ENCODE data around the gene CNTD1. TPM values are rescaled to one million over a fixed set of nuclear protein-coding genes. Genes with fewer than 3 reads are reported as not detected.

Gene CNTD1
- total RNA-seq, 1 donor from 2014 or later = 0.09 TPM

DNA sequence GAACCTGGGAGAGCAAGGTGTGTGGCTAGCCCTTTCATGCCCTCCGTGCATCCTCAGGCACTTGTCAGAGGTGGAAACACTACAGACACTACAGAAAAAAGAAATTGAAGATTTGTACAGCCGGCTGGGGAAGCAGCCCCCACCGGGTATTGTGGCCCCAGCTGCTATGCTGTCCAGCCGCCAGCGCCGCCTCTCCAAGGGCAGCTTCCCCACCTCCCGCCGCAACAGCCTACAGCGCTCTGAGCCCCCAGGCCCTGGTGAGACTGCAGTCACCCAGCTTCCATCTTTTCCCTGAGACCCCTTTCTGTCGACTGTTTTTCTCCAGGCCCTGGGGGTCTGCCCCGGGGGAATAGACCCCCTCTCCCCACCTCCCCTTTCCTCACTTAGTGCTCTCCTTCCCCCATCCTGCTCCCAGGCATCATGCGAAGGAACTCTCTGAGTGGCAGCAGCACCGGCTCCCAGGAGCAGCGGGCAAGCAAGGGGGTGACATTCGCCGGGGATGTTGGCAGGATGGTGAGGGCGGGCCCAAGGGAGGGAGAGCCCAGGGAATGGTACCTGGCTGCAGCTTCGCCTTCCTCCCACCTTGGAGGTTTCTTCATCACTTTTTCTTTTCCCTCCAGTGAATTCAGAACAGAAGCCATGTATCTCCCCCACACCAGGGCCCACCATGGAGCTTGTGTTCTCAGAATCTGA is 2.4 kb upstream of the CNTD1 start:
- TF ChIP-seq, protein P1, sequence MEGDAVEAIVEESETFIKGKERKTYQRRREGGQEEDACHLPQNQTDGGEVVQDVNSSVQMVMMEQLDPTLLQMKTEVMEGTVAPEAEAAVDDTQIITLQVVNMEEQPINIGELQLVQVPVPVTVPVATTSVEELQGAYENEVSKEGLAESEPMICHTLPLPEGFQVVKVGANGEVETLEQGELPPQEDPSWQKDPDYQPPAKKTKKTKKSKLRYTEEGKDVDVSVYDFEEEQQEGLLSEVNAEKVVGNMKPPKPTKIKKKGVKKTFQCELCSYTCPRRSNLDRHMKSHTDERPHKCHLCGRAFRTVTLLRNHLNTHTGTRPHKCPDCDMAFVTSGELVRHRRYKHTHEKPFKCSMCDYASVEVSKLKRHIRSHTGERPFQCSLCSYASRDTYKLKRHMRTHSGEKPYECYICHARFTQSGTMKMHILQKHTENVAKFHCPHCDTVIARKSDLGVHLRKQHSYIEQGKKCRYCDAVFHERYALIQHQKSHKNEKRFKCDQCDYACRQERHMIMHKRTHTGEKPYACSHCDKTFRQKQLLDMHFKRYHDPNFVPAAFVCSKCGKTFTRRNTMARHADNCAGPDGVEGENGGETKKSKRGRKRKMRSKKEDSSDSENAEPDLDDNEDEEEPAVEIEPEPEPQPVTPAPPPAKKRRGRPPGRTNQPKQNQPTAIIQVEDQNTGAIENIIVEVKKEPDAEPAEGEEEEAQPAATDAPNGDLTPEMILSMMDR (IDR thresholded peaks at IDR 0.05; ENCODE audit: unreplicated experiment) = no peak
- no peaks in the 10 kb centered on the region for H3K9me3 Mint-ChIP-seq
- H3K27ac Mint-ChIP-seq = no peak overlapping the region
- peaks cover 15% of the 10 kb centered on the region for H3K4me1 Mint-ChIP-seq
- peaks cover 6% of the 10 kb centered on the region for H3K27me3 Mint-ChIP-seq (ENCODE audit: low read depth)
- H3K4me3 Mint-ChIP-seq = no peak overlapping the region
- H3K36me3 Mint-ChIP-seq = peaks cover 10% of the 10 kb centered on the region
- no peak for DNase-seq (ENCODE audit: low spot score in 2 of 2, unreplicated experiment in 2 of 2)

DNA sequence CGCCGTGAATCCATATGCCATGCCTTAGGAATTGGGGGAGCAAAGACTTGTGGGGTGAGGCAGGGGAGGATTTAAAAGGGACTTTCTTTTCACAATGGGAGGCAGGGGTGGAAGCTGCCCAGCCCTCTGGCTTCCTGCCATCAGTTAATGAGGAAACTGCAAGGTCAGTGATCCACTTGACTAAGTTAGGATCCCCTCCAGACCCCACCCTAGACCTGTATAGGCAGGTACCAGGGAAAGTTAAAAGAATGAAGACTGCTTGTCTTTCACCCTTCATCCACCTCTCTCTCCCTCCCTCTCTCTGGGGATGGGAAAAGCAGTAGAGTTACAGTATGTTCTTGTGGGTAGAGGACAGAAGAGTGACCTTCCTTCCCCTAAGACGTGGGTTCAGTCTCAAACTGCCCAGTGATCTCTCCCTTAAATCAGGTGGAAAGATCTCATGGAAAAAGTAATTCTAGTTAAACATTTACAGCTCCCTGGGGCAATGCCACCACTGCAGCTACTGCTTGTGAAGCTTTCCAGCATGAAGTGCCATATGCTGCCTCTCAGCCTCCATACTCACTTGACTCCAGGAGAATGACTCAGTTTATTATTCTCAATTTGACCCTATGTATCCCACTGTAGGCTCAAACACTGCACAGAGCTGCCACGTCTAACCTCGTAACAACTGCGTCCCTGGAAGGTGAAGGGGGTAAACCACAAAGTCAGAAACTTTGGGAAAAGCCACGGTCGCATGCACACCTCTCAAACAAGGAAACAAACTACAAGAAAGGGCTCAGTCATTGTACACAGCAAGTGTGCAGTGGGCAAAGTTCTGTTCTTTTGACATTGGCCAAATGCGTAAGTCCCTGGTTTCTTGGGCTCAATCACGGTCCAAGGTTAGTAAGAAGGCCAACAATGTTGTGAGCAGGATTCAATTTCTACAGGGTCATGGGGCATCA is 1.3 kb upstream of the CNTD1 start:
- Mint-ChIP-seq H3K36me3 (peaks cover 10% of the 10 kb centered on the region), H3K4me3 (peak overlapping the region; percentile 91), H3K27ac (peak overlapping the region; percentile 87), H3K4me1 (peaks cover 15% of the 10 kb centered on the region), H3K9me3 (no peaks in the 10 kb centered on the region), H3K27me3 (ENCODE audit: low read depth) (peaks cover 12% of the 10 kb centered on the region)
- DNase-seq (ENCODE audit: low spot score in 2 of 2, unreplicated experiment in 2 of 2) = no peak
- TF ChIP-seq, protein P1 (IDR thresholded peaks at IDR 0.05; ENCODE audit: unreplicated experiment) = no peak

DNA sequence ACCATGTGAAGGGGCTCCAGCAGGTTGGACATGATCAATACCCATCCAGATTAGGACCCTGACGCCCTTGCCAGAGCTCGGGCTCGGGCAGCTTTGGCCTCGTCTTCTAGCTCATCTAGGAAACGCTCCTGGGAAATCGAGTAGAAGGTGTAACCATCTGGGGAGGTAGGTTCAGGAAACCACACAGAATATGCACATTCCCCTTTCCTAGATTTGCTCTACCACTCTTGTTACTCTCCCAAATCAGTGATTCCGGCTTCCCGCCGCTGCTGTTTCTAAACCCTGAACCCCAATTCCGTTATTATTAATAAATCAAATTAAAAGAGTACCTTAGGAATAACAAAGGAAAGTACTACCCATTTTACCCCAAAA is 664 bp upstream of the CNTD1 start:
- H3K27ac Mint-ChIP-seq = peak overlapping the region; percentile 87
- H3K27me3 Mint-ChIP-seq (ENCODE audit: low read depth) = peaks cover 12% of the 10 kb centered on the region
- TF ChIP-seq, protein P1 (IDR thresholded peaks at IDR 0.05; ENCODE audit: unreplicated experiment) = no peak
- H3K36me3 Mint-ChIP-seq = peaks cover 10% of the 10 kb centered on the region
- DNase-seq (ENCODE audit: low spot score in 2 of 2, unreplicated experiment in 2 of 2) = no peak
- H3K4me3 Mint-ChIP-seq = peak overlapping the region; percentile 91
- H3K4me1 Mint-ChIP-seq = peaks cover 15% of the 10 kb centered on the region
- H3K9me3 Mint-ChIP-seq = no peaks in the 10 kb centered on the region

DNA sequence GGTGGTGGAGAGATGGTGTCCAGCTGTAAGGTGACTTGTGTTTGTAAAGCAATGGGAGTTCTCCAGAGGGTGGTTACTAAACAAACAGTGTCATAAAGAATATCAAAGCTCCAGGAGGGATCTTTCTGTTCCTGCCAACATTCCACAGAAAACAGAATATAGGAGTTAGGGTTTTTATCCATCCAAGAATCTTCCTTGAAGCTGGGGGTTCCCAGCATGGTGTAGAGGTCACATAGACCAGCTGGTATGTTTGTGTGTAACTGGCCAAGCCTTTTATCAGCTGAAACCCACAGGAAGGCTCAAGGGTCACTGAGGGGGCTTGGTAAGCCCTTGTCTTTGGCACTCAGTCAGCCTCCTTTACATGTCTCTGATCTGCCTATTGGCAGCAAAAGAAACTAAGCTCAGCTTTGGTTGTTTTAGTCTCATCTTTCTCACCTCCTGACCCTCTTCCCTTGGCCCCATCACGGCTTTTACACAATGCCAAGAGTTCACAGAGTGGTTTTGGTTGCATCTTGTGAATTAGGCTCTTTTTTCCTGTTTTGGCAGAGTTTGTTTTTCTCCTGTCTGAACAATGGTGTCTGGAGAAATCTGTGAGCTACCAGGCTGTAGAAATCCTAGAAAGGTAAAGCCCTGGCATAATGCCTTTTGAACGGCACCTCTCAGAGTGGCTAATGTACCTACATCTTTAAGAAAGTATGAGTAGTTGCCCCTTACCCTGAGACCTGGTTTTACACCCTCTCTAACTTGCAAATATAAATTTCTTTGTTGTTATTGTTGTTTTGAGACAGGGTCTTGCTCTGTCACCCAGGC is 4.6 kb downstream of the CNTD1 start:
- Mint-ChIP-seq H3K4me1 (peaks cover 5% of the 10 kb centered on the region), H3K36me3 (no peaks in the 10 kb centered on the region), H3K4me3 (no peak overlapping the region), H3K27ac (no peak overlapping the region), H3K27me3 (ENCODE audit: low read depth) (peaks cover 12% of the 10 kb centered on the region), H3K9me3 (no peaks in the 10 kb centered on the region)
- TF ChIP-seq, protein P1 (IDR thresholded peaks at IDR 0.05; ENCODE audit: unreplicated experiment) = no peak
- no peak for DNase-seq (ENCODE audit: low spot score in 2 of 2, unreplicated experiment in 2 of 2)

DNA sequence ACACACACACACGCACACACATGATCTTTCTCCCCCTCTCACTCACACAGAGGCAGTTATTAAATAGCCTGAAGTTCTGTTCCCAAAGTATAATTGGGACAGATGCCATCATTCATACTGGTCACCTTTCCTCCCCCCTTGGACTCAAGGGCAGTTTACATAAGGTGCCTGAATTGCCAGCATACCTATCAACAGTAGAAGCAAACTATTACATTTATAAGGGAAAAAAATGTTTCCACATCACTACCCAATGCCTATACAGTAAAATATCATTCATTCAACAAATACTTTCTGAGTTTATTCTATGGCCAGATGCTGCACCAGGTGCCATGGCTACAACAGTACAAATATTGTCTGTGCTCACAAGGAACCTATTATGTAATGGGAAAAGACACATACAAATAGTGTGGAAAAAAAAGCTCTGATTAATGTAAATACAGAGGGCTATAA is 6.3 kb downstream of the CNTD1 start:
- TF ChIP-seq, protein P1 (IDR thresholded peaks at IDR 0.05; ENCODE audit: unreplicated experiment) = no peak
- Mint-ChIP-seq H3K27ac (no peak overlapping the region), H3K4me3 (no peak overlapping the region), H3K9me3 (no peaks in the 10 kb centered on the region), H3K4me1 (no peaks in the 10 kb centered on the region), H3K27me3 (ENCODE audit: low read depth) (peaks cover 9% of the 10 kb centered on the region), H3K36me3 (peaks cover 2% of the 10 kb centered on the region)
- no peak for DNase-seq (ENCODE audit: low spot score in 2 of 2, unreplicated experiment in 2 of 2)
